Natural killer cell treated with Interleukin-12 subunit alpha and Interleukin-12 subunit beta and Interleukin-15 and Interleukin-18, amount 100 ng/mL, for 72 hours (primary cell): ENCODE measurements around the gene CFAP61. TPM values are rescaled to one million over a fixed set of nuclear protein-coding genes. Genes with fewer than 3 reads are reported as not detected.

ENCODE experiments used
- ATAC-seq, 2 donors: fragments of 150-1000 bp; cut with Tn5 transposase in 1 of 2; sonication (Bioruptor Pico), chemical (Tn5 transposase) in 1 of 2; 2 replicates each; pipeline ENCODE4 v1.10.0; 2021
- DNase-seq: peaks from one replicate; pipeline ENCODE4 v3.0.0; 2022; ENCODE audit warnings: low spot score
- H3K27ac Mint-ChIP-seq, 2 donors: 1 replicate in 1 of 2; 2 replicates in 1 of 2; pipeline ENCODE4 v1.8.0; 2022; ENCODE audit warnings: mixed read lengths in 2 of 2, mild to moderate bottlenecking in 1 of 2, moderate library complexity in 1 of 2
- H3K27me3 Mint-ChIP-seq, 2 donors: 1 replicate in 1 of 2; 2 replicates in 1 of 2; pipeline ENCODE4 v1.8.0; 2022; ENCODE audit warnings: mixed read lengths in 2 of 2
- H3K36me3 Mint-ChIP-seq: one replicate; pipeline ENCODE4 v1.8.0; 2022; ENCODE audit warnings: mixed read lengths
- H3K4me1 Mint-ChIP-seq, 2 donors: 1 replicate in 1 of 2; 2 replicates in 1 of 2; pipeline ENCODE4 v1.8.0; 2022; ENCODE audit warnings: low read depth in 2 of 2, mixed read lengths in 2 of 2, mild to moderate bottlenecking in 1 of 2
- H3K4me3 Mint-ChIP-seq: one replicate; pipeline ENCODE4 v1.8.0; 2022; ENCODE audit warnings: mixed read lengths
- H3K9me3 Mint-ChIP-seq: 2 replicates; pipeline ENCODE4 v1.8.0; 2022; ENCODE audit warnings: mixed read lengths
- total RNA-seq, 2 donors: library from RNA; stranded (reverse); gene quantifications; one replicate each; pipeline ENCODE4 v1.2.3, GENCODE V29; 2022

Gene CFAP61
- total RNA-seq, 2 donors from 2014 or later: not detected

DNA sequence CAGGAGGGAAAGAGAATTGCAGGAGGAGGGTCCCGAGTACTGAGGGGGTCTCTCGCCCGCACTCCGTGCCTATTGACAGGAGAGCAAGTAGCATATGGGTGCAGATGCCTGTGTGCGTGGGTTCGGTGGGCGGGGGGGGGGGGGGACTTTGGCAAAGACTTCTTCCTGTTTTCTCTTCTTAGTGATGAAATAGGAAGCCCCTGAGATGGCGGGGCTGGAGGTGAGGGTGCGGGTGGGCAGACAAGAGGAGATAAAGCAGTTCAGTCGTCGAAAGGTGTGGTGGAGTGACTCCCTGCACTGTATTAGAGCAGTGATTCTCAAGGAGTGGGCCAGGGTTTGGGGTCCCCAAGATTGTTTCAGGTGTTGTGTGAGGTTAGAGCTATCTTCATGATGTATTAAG, 31.4 kb upstream of the CFAP61 start:
- Mint-ChIP-seq H3K27ac (peak overlapping the region; percentile 68 to 69), H3K9me3 (no peaks in the 10 kb centered on the region), H3K4me1 (peaks cover 39 to 58% of the 10 kb centered on the region in 2 donors), H3K36me3 (peaks cover 6% of the 10 kb centered on the region), H3K4me3 (peak overlapping the region; percentile 50), H3K27me3 (no peaks in the 10 kb centered on the region)
- no peak for ATAC-seq
- no peak for DNase-seq

GRCh38 chr20:20021835-20022234, 30.5 kb upstream of the CFAP61 start:
- Mint-ChIP-seq H3K27ac (peak overlapping the region; percentile 48 to 69), H3K9me3 (no peaks in the 10 kb centered on the region), H3K4me3 (peak overlapping the region; percentile 50), H3K4me1 (peaks cover 38 to 56% of the 10 kb centered on the region in 2 donors), H3K27me3 (no peaks in the 10 kb centered on the region), H3K36me3 (peaks cover 6% of the 10 kb centered on the region)
- DNase-seq (no peak), ATAC-seq (no peak)

DNA sequence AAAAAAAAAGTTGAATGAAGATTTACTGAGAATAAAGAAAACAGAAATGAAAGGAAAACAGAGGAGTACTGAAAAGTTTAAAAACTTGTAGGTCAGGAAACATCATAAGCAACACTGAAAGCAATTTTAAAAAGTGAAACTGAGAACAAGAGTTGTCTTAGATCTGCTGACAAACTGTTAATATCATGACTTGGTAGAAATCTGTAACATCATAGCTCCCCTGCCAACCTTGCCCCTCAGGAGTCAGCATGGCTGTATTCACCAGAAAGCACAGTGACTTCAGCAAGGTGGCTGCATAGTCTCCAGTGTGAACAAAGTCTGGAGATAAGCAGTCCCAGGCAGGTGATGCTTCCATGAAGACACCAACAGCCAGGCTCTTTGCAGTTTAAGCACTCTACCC, 29.8 kb upstream of the CFAP61 start:
- Mint-ChIP-seq H3K4me3 (no peak overlapping the region), H3K27me3 (no peaks in the 10 kb centered on the region), H3K36me3 (peaks cover 6% of the 10 kb centered on the region)

DNA sequence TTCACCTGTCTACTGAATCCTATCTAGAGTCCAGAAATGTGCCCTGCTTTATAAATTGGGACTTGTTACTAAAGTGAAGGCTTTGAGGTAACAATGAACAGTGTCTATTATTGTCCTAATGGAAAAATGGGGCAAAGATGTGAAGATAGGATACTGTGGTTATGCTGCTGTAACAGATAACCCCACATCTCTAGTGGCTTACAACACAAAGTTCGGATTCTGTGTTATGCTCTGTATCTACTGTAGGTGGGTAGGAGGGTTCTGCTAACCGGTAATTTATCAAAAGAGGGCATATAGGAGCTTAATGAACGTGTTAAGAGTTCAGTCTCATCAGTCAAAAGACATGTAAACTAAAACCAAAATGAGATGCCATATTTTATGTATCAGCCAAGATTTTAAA, 28.9 kb upstream of the CFAP61 start:
- Mint-ChIP-seq H3K36me3 (peaks cover 6% of the 10 kb centered on the region), H3K9me3 (no peaks in the 10 kb centered on the region), H3K4me3 (no peak overlapping the region), H3K4me1 (peaks cover 31 to 48% of the 10 kb centered on the region in 2 donors), H3K27me3 (no peaks in the 10 kb centered on the region), H3K27ac (peak overlapping the region in 1 of 2 donors; percentile 31)
- DNase-seq: no peak
- ATAC-seq: no peak

More for the DNA sequence above, 29.8 kb upstream of the CFAP61 start:
- peak overlapping the region; percentile 48 to 69 for H3K27ac Mint-ChIP-seq
- DNase-seq (no peak), ATAC-seq (peak in 1 of 2 donors; percentile 61)
- peaks cover 35 to 52% of the 10 kb centered on the region in 2 donors for H3K4me1 Mint-ChIP-seq
- H3K9me3 Mint-ChIP-seq: no peaks in the 10 kb centered on the region

DNA sequence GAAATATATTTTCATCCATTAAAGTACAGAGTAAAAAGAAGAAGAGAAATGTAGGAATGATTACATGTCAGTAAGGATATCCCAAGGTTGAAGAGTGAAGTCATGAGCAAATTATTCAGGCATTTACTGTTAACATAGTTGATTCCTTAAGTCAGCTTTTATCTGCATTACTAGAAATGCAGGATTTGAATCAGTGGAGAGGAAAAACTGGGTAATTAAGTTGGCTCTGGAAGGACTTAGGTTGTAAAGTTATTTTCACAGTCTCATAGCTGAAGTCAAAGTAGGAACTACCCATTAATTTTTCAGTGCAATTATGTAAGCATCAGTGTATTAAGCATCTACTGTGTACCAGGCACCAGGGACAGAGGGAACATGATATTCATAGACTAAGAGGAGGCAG, 27.4 kb upstream of the CFAP61 start:
- Mint-ChIP-seq H3K4me1 (peaks cover 24 to 42% of the 10 kb centered on the region in 2 donors), H3K27me3 (no peaks in the 10 kb centered on the region), H3K27ac (peak overlapping the region in 1 of 2 donors; percentile 54), H3K9me3 (no peaks in the 10 kb centered on the region), H3K36me3 (peaks cover 7% of the 10 kb centered on the region), H3K4me3 (no peak overlapping the region)
- ATAC-seq (no peak), DNase-seq (no peak)

GRCh38 chr20:20027284-20027683, 25.0 kb upstream of the CFAP61 start:
- Mint-ChIP-seq H3K27me3 (no peaks in the 10 kb centered on the region), H3K4me1 (peaks cover 6 to 22% of the 10 kb centered on the region in 2 donors), H3K9me3 (no peaks in the 10 kb centered on the region), H3K27ac (no peak overlapping the region), H3K4me3 (no peak overlapping the region), H3K36me3 (peaks cover 17% of the 10 kb centered on the region)
- DNase-seq: no peak
- ATAC-seq: no peak

DNA sequence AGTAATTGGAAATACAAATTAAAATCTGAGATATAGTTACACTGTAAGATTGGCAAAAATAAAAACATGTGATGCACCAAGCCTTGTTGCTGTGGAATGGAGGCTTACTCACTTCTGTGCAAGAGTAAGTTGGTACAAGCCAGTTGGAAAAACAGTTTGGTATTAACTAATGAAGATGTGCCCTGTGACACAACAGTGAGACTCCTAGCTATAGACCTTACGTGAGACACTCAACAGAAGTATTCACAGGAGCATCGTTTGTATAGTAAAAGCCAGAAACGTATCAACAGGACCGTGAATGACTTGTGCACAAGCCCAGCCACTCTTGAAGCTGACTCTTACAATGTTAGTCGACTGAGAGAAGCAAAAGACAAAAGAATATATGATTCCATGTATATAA, 20.5 kb upstream of the CFAP61 start:
- no peaks in the 10 kb centered on the region for H3K27me3 Mint-ChIP-seq
- H3K9me3 Mint-ChIP-seq: no peaks in the 10 kb centered on the region
- peaks cover 25% of the 10 kb centered on the region for H3K36me3 Mint-ChIP-seq
- peaks cover 0 to 4% of the 10 kb centered on the region in 2 donors for H3K4me1 Mint-ChIP-seq
- no peak overlapping the region for H3K4me3 Mint-ChIP-seq
- H3K27ac Mint-ChIP-seq: no peak overlapping the region
- no peak for DNase-seq
- ATAC-seq: no peak

- Mint-ChIP-seq H3K36me3 (peaks cover 37% of the 10 kb centered on the region), H3K4me1 (no peaks in the 10 kb centered on the region), H3K4me3 (no peak overlapping the region), H3K27ac (no peak overlapping the region), H3K9me3 (no peaks in the 10 kb centered on the region), H3K27me3 (no peaks in the 10 kb centered on the region)
- ATAC-seq: no peak
- no peak for DNase-seq
These were observed 17.8 kb upstream of the CFAP61 start for GRCh38 chr20:20034486-20034885.

DNA sequence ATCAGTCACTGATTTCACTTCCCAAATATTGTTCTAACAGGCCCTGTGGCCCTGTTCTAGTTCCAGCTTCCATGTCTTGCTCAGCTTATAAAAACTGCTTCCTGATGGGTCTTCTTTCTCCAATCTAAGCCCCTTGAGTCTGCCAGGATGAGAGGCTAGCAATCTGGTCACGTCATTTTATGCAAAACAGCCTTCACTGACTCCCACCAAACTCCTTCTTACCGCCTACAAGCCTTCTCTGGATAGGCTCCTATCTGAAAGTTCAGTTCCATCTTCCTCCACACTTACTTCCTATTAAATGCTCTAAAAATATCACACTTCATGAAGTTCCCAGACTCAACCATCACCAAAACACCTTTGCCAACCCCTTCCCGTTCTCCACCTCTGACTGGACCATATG, 15.6 kb upstream of the CFAP61 start:
- H3K4me3 Mint-ChIP-seq: no peak overlapping the region
- H3K4me1 Mint-ChIP-seq: peaks cover 0 to 3% of the 10 kb centered on the region in 2 donors
- peaks cover 36% of the 10 kb centered on the region for H3K36me3 Mint-ChIP-seq
- no peak for ATAC-seq
- no peak overlapping the region for H3K27ac Mint-ChIP-seq
- no peaks in the 10 kb centered on the region for H3K27me3 Mint-ChIP-seq
- no peaks in the 10 kb centered on the region for H3K9me3 Mint-ChIP-seq
- DNase-seq: no peak

DNA sequence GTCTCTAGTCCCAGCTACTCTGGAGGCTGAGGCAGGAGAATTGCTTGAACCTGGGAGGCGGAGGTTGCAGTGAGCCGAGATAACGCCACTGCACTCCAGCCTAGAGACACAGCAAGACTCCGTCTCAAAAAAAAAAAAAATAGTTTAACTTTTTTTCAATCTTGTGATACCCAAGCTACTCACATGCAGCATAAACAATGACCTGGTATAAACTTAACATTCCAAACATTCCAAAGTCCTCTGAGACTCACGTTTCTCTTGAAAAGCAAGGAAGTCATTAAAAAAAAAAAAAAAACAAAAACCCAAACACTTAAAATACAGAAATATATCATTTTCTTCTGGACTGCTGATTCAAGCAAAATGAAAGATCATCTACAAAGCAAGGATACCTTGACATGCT, 14.4 kb upstream of the CFAP61 start:
- no peak for ATAC-seq
- H3K36me3 Mint-ChIP-seq: peaks cover 36% of the 10 kb centered on the region
- H3K27ac Mint-ChIP-seq: no peak overlapping the region
- H3K4me1 Mint-ChIP-seq: peaks cover 0 to 3% of the 10 kb centered on the region in 2 donors
- no peak overlapping the region for H3K4me3 Mint-ChIP-seq
- no peak for DNase-seq
- H3K9me3 Mint-ChIP-seq: no peaks in the 10 kb centered on the region
- H3K27me3 Mint-ChIP-seq: no peaks in the 10 kb centered on the region

DNA sequence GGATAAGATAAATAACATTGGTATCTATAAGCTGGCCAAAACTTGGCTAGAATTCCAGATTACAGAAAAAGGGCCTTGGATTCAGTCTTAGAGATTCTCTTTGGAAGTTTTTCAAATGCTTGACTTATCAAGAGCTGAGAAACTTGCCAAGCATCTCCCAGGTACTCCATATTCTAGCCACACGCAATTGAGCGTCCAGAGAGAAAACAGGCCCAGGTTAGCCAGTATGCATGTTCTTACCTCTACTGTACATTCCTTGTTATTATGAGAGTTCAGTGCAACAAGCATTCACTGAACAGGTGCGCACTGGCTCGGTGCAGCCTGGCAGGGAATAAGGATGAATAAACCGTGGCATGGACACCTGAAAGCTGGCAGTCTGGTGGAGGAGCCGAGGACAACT, 13.7 kb upstream of the CFAP61 start:
- Mint-ChIP-seq H3K27ac (no peak overlapping the region), H3K4me3 (no peak overlapping the region), H3K36me3 (peaks cover 42% of the 10 kb centered on the region), H3K4me1 (peaks cover 0 to 7% of the 10 kb centered on the region in 2 donors), H3K27me3 (no peaks in the 10 kb centered on the region), H3K9me3 (no peaks in the 10 kb centered on the region)
- no peak for DNase-seq
- no peak for ATAC-seq

- H3K9me3 Mint-ChIP-seq: no peaks in the 10 kb centered on the region
- H3K4me1 Mint-ChIP-seq: peaks cover 0 to 7% of the 10 kb centered on the region in 2 donors
- H3K27ac Mint-ChIP-seq: no peak overlapping the region
- no peaks in the 10 kb centered on the region for H3K27me3 Mint-ChIP-seq
- ATAC-seq (no peak), DNase-seq (no peak)
- H3K36me3 Mint-ChIP-seq: peaks cover 54% of the 10 kb centered on the region
- no peak overlapping the region for H3K4me3 Mint-ChIP-seq
These were observed 12.5 kb upstream of the CFAP61 start for GRCh38 chr20:20039752-20040387.

- H3K36me3 Mint-ChIP-seq: peaks cover 30% of the 10 kb centered on the region
- peak in 1 of 2 donors; percentile 47 for ATAC-seq
- no peaks in the 10 kb centered on the region for H3K9me3 Mint-ChIP-seq
- H3K4me3 Mint-ChIP-seq: peak overlapping the region; percentile 99
- H3K27ac Mint-ChIP-seq: peak overlapping the region; percentile 92 to 96
- H3K4me1 Mint-ChIP-seq: peaks cover 14 to 23% of the 10 kb centered on the region in 2 donors
- DNase-seq: no peak
- H3K27me3 Mint-ChIP-seq: no peaks in the 10 kb centered on the region
These were observed 612 bp upstream of the CFAP61 start for GRCh38 chr20:20051767-20052073.

DNA sequence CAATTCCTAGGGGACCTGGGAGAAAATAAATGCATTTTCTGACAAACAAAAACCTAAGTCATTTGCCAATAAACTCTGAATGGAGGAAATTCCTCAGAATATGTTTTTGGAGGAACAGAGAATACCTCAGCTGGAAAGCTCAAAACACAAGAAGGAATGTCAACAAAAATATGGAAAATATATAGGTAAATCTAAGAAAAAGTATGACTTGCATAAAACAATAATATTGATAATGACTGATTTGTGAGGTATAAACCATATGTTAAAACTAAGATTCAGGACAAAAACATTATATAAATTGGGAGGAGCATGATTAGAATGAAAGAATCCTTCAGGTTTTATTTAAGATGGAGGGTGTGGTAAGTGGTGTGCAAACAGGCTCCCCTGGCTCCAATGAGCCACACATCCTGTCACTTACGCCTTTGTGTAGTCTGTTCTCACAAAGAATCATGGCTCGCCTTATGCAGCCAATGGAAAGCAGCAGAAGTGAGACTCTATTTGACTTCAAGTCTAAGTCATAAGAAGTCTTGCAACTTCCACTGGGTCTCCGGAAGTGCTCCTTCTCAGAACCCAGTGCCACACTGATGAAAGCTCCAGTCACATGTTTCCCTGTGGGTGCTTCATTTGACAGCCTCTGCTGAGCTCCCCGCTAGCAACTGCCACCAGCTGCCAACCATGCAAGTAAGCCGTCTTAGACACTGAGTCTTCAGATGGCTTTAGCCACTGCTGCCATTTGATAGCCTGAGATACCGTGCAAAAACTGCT, 8.1 kb downstream of the CFAP61 start:
- no peaks in the 10 kb centered on the region for H3K36me3 Mint-ChIP-seq

More for the DNA sequence above, 8.1 kb downstream of the CFAP61 start:
- H3K4me1 Mint-ChIP-seq: no peaks in the 10 kb centered on the region
- H3K4me3 Mint-ChIP-seq: no peak overlapping the region
- ATAC-seq: peak in 1 of 2 donors; percentile 63
- no peak for DNase-seq
- H3K9me3 Mint-ChIP-seq: no peaks in the 10 kb centered on the region
- peaks cover 22 to 32% of the 10 kb centered on the region in 2 donors for H3K27me3 Mint-ChIP-seq
- H3K27ac Mint-ChIP-seq: no peak overlapping the region
